Measurements from ENCODE around the gene ATP4A.

Gene ATP4A

GRCh38 chr19:35529241-35530218 is 33.9 kb downstream of the ATP4A start:
- H3K4me3 ChIP-seq (ENCODE audit: low read depth, low read length): no peak overlapping the region
- TF ChIP-seq, protein P1, sequence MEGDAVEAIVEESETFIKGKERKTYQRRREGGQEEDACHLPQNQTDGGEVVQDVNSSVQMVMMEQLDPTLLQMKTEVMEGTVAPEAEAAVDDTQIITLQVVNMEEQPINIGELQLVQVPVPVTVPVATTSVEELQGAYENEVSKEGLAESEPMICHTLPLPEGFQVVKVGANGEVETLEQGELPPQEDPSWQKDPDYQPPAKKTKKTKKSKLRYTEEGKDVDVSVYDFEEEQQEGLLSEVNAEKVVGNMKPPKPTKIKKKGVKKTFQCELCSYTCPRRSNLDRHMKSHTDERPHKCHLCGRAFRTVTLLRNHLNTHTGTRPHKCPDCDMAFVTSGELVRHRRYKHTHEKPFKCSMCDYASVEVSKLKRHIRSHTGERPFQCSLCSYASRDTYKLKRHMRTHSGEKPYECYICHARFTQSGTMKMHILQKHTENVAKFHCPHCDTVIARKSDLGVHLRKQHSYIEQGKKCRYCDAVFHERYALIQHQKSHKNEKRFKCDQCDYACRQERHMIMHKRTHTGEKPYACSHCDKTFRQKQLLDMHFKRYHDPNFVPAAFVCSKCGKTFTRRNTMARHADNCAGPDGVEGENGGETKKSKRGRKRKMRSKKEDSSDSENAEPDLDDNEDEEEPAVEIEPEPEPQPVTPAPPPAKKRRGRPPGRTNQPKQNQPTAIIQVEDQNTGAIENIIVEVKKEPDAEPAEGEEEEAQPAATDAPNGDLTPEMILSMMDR (IDR thresholded peaks at IDR 0.05; ENCODE audit: low read depth, low read length): no peak

- TF ChIP-seq, protein P1 (IDR thresholded peaks at IDR 0.05; ENCODE audit: low read depth, low read length): no peak
- H3K4me3 ChIP-seq (ENCODE audit: low read depth, low read length): no peak within 1 kb of the TSS
These were observed 35.0 kb downstream of the ATP4A start, which contains the start of gene SBSN for GRCh38 chr19:35528218-35529038. Gene SBSN (minus strand): TSS chr19:35528311. CDS start chr19:35528281, 30 bp downstream.

GRCh38 chr19:35525873-35526272 is 37.6 kb downstream of the ATP4A start:
- TF ChIP-seq, protein P1 (IDR thresholded peaks at IDR 0.05; ENCODE audit: low read depth, low read length): no peak
- no peak overlapping the region for H3K4me3 ChIP-seq (ENCODE audit: low read depth, low read length)

DNA sequence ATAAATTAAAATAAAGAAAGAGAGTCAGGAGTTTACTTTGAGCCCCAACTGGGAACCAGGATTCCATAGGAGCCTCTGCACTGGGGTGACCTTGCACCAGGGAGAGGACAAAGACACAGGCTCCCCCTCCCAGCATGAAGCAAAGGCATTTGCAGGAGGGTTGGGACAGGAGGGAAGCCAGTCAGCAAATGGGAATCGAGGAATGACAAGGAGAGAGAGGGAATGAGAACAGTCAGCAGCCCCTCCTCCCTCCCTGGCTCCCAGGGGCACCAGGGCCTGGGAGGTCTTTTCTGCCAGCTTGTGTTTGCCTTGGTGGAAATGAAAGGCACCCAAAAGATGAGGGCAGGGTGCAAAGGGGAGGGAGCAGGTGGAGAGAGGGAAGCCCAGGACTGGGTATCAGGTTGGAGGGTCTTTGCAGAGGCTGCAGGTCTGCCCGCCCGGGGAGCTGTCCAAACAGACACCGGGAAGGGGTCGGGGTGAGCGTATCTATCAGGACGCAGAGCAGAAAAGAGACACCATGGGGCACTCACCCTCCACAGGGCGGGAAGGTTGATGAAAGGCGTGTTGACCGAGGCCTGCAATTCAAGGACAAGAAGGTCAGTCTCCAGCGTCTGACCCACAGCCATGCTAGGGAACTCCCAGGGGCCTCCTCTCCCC is 39.1 kb downstream of the ATP4A start:
- no peak overlapping the region for H3K4me3 ChIP-seq (ENCODE audit: low read depth, low read length)
- TF ChIP-seq, protein P1 (IDR thresholded peaks at IDR 0.05; ENCODE audit: low read depth, low read length): no peak

GRCh38 chr19:35522745-35523327 is 40.6 kb downstream of the ATP4A start:
- TF ChIP-seq, protein P1 (IDR thresholded peaks at IDR 0.05; ENCODE audit: low read depth, low read length): no peak
- no peak overlapping the region for H3K4me3 ChIP-seq (ENCODE audit: low read depth, low read length)

GRCh38 chr19:35521124-35521743 is 42.2 kb downstream of the ATP4A start:
- TF ChIP-seq, protein P1 (IDR thresholded peaks at IDR 0.05; ENCODE audit: low read depth, low read length): no peak
- H3K4me3 ChIP-seq (ENCODE audit: low read depth, low read length): no peak overlapping the region

Data from WI38 (cell line).